A549 (cell line): ENCODE results near the gene IDE.

Source experiments
- CTCF ChIP-seq: fragments of >200 bp; sonication (Bioruptor Twin); formaldehyde crosslinking; IDR thresholded peaks from 3 replicates; pipeline ENCODE4 v1.5.1; 2016
- ZFP36 ChIP-seq: fragments of 450-650 bp; IDR thresholded peaks from 2 replicates; pipeline ENCODE4 v1.6.1; 2014; ENCODE audit warnings: borderline replicate concordance; ENCODE audit not compliant: partially characterized antibody

- TF ChIP-seq CTCF (no peak), ZFP36 (no peak)
Measured at GRCh38 chr10:92490387-92490786, 83.5 kb downstream of the IDE start.
